ENCODE data around the gene FAAH. TPM values are rescaled to one million over a fixed set of nuclear protein-coding genes. Genes with fewer than 3 reads are reported as not detected.
A peak's percentile ranks its signal among the peaks of the same experiment; 100 is the strongest.

FAAH gene
- polyA plus RNA-seq, 3 donors: 11.5 to 47.1 (median 11.5) TPM

GRCh38 chr1:46448109-46448911 is 54.2 kb downstream of the FAAH start:
- Mint-ChIP-seq H3K9me3 (peaks cover 0 to 14% (median 5%) of the 10 kb centered on the region in 7 donors), H3K4me3 (peak overlapping the region; percentile 74 to 91), H3K4me1 (peaks cover 19% of the 10 kb centered on the region), H3K36me3 (peaks cover 4 to 9% of the 10 kb centered on the region in 2 donors), H3K27me3 (ENCODE audit: low read depth in 3 of 3) (peaks cover 59 to 83% (median 64%) of the 10 kb centered on the region in 3 donors), H3K27ac (no peak overlapping the region)
- H3K4me1 ChIP-seq (ENCODE audit: control insufficient read depth in 1 of 2, insufficient read depth in 2 of 2, low read length in 2 of 2): peaks cover 10 to 13% of the 10 kb centered on the region in 2 donors
- H3K9ac ChIP-seq (ENCODE audit: insufficient read depth, low read length, poor library complexity, severe bottlenecking): peak overlapping the region; percentile 27
- H3K4me2 ChIP-seq (replicated peaks; ENCODE audit: extremely low read depth, low read length, poor library complexity, severe bottlenecking): peak overlapping the region; percentile 81
- no peaks in the 10 kb centered on the region for H4K20me1 ChIP-seq (ENCODE audit: insufficient read depth, low read length)
- H3K27me3 ChIP-seq (ENCODE audit: control insufficient read depth in 2 of 2, insufficient read depth in 2 of 2, low read length in 2 of 2): peaks cover 42 to 67% of the 10 kb centered on the region in 2 donors
- 2% methylated on average over 74 of the region's 76 CpGs for WGBS (ENCODE audit: insufficient coverage)
- peak overlapping the region in 2 of 3 experiments; percentile 15 to 68 for H3K4me3 ChIP-seq (replicated peaks in 1 of 3; ENCODE audit: low read depth in 2 of 3, low read length in 3 of 3)
- no peak for DNase-seq
- intact Hi-C loops (cut with micrococcal nuclease): no loop called here
- H3K27ac ChIP-seq (ENCODE audit: low read depth in 1 of 2, low read length in 2 of 2): no peak overlapping the region
- TF ChIP-seq CTCF (IDR thresholded peaks at IDR 0.05): no peak
- H2AFZ ChIP-seq (ENCODE audit: insufficient read depth, low read depth, low read length, poor library complexity, severe bottlenecking): peak overlapping the region; percentile 78
- no peaks in the 10 kb centered on the region for H3K79me2 ChIP-seq (ENCODE audit: insufficient read depth, low read length)
- H3K36me3 ChIP-seq (replicated peaks in 1 of 2; ENCODE audit: control insufficient read depth in 1 of 2, insufficient read depth in 2 of 2, low read length in 2 of 2): no peaks in the 10 kb centered on the region
- H3K9me3 ChIP-seq (replicated peaks in 1 of 2; ENCODE audit: control insufficient read depth in 1 of 2, insufficient read depth in 1 of 2, low read length in 2 of 2): peaks cover 0 to 17% of the 10 kb centered on the region in 2 donors

DNA sequence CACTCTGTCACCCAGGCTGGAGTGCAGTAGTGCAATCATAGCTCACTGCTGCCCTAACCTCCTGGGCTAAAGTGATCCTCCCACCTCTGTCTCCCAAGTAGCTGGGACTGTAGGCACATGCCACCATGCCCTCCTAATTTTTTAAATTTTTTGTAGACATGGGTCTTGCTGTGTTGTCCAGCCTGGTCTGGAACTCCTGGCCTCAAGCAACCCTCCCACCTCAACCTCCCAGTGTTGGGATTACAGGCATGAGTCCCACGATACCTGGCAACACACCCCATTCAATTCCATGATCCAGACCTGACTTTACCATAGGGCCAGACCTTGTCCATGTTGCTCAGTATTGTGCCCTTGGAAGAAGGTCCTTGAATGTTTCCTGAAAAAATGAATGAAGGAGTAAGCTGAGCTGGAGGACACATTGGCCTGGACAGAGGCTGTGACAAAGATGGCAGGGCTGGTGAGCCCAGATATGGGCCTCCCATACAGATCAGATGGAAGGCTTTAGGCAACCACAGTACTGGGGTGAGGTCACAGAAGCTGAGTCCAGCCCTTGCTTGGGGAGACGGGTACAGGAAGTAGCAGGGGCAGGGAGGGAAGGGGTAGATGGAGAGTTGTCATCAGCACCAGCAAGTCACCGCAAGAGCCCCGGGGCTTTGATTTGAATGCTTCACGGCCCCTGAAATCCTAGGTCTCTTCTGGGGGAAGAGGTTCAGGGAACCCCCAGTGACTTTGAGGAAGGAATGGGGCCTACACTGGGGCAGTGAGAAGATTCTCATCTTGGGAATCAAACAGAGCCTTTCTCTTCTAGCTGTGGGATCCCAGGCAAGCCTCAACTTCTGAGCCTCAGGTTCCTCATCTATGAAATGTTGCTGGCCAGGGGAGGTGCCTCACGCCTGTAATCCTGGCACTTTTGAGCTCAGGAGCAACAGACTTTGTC is 55.4 kb downstream of the FAAH start:
- DNase-seq: no peak
- H3K36me3 Mint-ChIP-seq: peaks cover 4 to 9% of the 10 kb centered on the region in 2 donors
- Histone ChIP-seq H2AFZ (ENCODE audit: insufficient read depth, low read depth, low read length, poor library complexity, severe bottlenecking) (no peak overlapping the region), H3K4me2 (replicated peaks; ENCODE audit: extremely low read depth, low read length, poor library complexity, severe bottlenecking) (no peak overlapping the region), H4K20me1 (ENCODE audit: insufficient read depth, low read length) (no peaks in the 10 kb centered on the region), H3K79me2 (ENCODE audit: insufficient read depth, low read length) (no peaks in the 10 kb centered on the region), H3K9ac (ENCODE audit: insufficient read depth, low read length, poor library complexity, severe bottlenecking) (no peak overlapping the region), H3K4me3 (replicated peaks in 1 of 3; ENCODE audit: low read depth in 2 of 3, low read length in 3 of 3) (no peak overlapping the region), H3K27ac (ENCODE audit: low read depth in 1 of 2, low read length in 2 of 2) (no peak overlapping the region), H3K36me3 (replicated peaks in 1 of 2; ENCODE audit: control insufficient read depth in 1 of 2, insufficient read depth in 2 of 2, low read length in 2 of 2) (no peaks in the 10 kb centered on the region), H3K27me3 (ENCODE audit: control insufficient read depth in 2 of 2, insufficient read depth in 2 of 2, low read length in 2 of 2) (peaks cover 42 to 73% of the 10 kb centered on the region in 2 donors), H3K9me3 (replicated peaks in 1 of 2; ENCODE audit: control insufficient read depth in 1 of 2, insufficient read depth in 1 of 2, low read length in 2 of 2) (peaks cover 0 to 17% of the 10 kb centered on the region in 2 donors), H3K4me1 (ENCODE audit: control insufficient read depth in 1 of 2, insufficient read depth in 2 of 2, low read length in 2 of 2) (peaks cover 10 to 13% of the 10 kb centered on the region in 2 donors)
- H3K27me3 Mint-ChIP-seq (ENCODE audit: low read depth in 3 of 3): peaks cover 61 to 90% (median 64%) of the 10 kb centered on the region in 3 donors
- TF ChIP-seq CTCF (IDR thresholded peaks at IDR 0.05): no peak
- no peak overlapping the region for H3K27ac Mint-ChIP-seq
- H3K9me3 Mint-ChIP-seq: peaks cover 0 to 14% (median 5%) of the 10 kb centered on the region in 7 donors
- 51% methylated on average over 5 of the region's 6 CpGs for WGBS (ENCODE audit: insufficient coverage)
- intact Hi-C loops (cut with micrococcal nuclease): no loop called here
- peak overlapping the region in 1 of 2 donors; percentile 91 for H3K4me3 Mint-ChIP-seq
- H3K4me1 Mint-ChIP-seq: peaks cover 17% of the 10 kb centered on the region

Data from CD14-positive monocyte (primary cell).